Hematopoietic multipotent progenitor cell treated with erythropoietin and hydrocortisone succinate and interleukin-3 and kit ligand, for 15 days (in vitro differentiated cells): Measurements from ENCODE around the gene LCOR.
"Not testable (repeated sequence)": the region's sequence is repeated elsewhere in the genome, so short reads cannot be mapped to it uniquely, and the experiment has no call there.

Experiments
- DNase-seq: peaks from one replicate; pipeline ENCODE4 v3.0.0-alpha.2; 2015; ENCODE audit warnings: low spot score

The LCOR gene

GRCh38 chr10:96831867-96832720, at the start of gene LCOR:
Gene LCOR, plus strand, starts transcription at chr10:96832298. Its CDS starts 116,760 bp downstream, at chr10:96949058.
- peak; percentile 92 for DNase-seq

- DNase-seq, result no peak
Measured at GRCh38 chr10:96784253-96784652, 47.8 kb upstream of the LCOR start.

- DNase-seq, result no peak
Measured at GRCh38 chr10:96789571-96790108, 42.5 kb upstream of the LCOR start.

- DNase-seq, result no peak
Measured at GRCh38 chr10:96791902-96792301, 40.2 kb upstream of the LCOR start.

GRCh38 chr10:96794836-96795733, 37.0 kb upstream of the LCOR start:
- no peak for DNase-seq

- DNase-seq, result no peak
Measured at GRCh38 chr10:96797485-96797884, 34.6 kb upstream of the LCOR start.

- no peak for DNase-seq
Measured at GRCh38 chr10:96803288-96803664, 28.8 kb upstream of the LCOR start.

GRCh38 chr10:96814264-96814663, 17.8 kb upstream of the LCOR start:
- no peak for DNase-seq

- not testable (repeated sequence) for DNase-seq
Measured at GRCh38 chr10:96818971-96819370, 13.1 kb upstream of the LCOR start.

- no peak for DNase-seq
Measured at GRCh38 chr10:96820765-96821164, 11.3 kb upstream of the LCOR start.

- no peak for DNase-seq
Measured at GRCh38 chr10:96826438-96826837, 5.7 kb upstream of the LCOR start.

GRCh38 chr10:96828609-96829008, 3.5 kb upstream of the LCOR start:
- no peak for DNase-seq

GRCh38 chr10:96829029-96829773, 2.9 kb upstream of the LCOR start:
- DNase-seq, result peak; percentile 79

GRCh38 chr10:96830511-96831199, 1.4 kb upstream of the LCOR start:
- peak; percentile 90 for DNase-seq

- peak; percentile 39 for DNase-seq
Measured at GRCh38 chr10:96831200-96831866, 765 bp upstream of the LCOR start.

- DNase-seq, result peak; percentile 86
Measured at GRCh38 chr10:96832721-96833219, 672 bp downstream of the LCOR start.

GRCh38 chr10:96833220-96834001, 1.3 kb downstream of the LCOR start:
- no peak for DNase-seq

- no peak for DNase-seq
Measured at GRCh38 chr10:96834120-96834519, 2.0 kb downstream of the LCOR start.

GRCh38 chr10:96835899-96836298, 3.8 kb downstream of the LCOR start:
- DNase-seq, result no peak

- DNase-seq, result no peak
Measured at GRCh38 chr10:96838529-96838928, 6.4 kb downstream of the LCOR start.
